G401.6 (cell line): ENCODE measurements around the gene MTF2.
"Not testable (repeated sequence)": the region's sequence is repeated elsewhere in the genome, so short reads cannot be mapped to it uniquely, and the experiment has no call there.

ENCODE experiments used
- FAIRE-seq: peaks from 2 replicates; lab custom pipeline; 2012; peaks lifted over from hg19 to GRCh38; lab: Jason Lieb, UNC

MTF2 gene

GRCh38 chr1:93143136-93143535 is 64.1 kb downstream of the MTF2 start:
- no peak for FAIRE-seq

DNA sequence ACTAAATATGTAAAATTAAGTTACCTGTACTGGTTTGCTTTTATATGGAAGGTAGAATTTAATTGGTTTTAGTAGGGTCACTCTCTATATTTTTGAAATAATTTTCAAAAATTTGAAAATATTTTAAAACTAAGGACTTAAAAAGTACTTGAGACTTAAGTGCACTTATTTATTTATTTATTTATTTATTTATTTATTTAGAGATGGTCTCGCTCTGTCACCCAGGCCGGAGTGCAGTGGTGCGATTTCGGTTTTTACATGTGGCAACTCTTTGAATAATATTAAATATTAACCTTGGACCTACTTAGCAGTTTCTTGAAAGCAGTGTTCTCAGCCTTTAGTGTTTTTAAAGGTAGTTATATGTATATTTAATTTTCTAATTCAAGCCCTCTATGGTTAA is 64.7 kb downstream of the MTF2 start:
- FAIRE-seq = peak; percentile 48

GRCh38 chr1:93148001-93148400 is 68.9 kb downstream of the MTF2 start:
- FAIRE-seq = no peak

DNA sequence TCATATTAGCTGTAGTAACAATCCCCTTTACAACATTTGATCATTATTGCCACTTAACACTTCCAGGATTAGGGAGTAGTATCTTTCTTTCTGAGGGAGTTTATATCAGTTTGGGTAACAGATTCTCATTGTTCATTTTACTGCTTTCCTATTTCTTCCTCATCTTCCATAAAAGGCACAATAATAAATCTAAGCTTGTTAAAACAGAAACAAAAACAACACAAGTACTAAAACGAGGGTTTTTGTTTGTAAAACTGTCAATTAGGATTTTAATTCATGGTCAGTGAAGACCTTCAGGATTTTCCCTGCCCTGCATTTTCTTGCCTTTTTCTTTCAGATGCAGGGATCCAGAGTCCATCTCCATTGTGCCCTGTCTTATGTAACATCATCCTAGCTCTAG is 71.6 kb downstream of the MTF2 start:
- no peak for FAIRE-seq

GRCh38 chr1:93151474-93151873 is 72.4 kb downstream of the MTF2 start:
- no peak for FAIRE-seq

GRCh38 chr1:93152835-93153234 is 73.8 kb downstream of the MTF2 start:
- FAIRE-seq = no peak

GRCh38 chr1:93154898-93155297 is 75.8 kb downstream of the MTF2 start:
- no peak for FAIRE-seq

GRCh38 chr1:93155335-93155734 is 76.3 kb downstream of the MTF2 start:
- peak; percentile 6 for FAIRE-seq

DNA sequence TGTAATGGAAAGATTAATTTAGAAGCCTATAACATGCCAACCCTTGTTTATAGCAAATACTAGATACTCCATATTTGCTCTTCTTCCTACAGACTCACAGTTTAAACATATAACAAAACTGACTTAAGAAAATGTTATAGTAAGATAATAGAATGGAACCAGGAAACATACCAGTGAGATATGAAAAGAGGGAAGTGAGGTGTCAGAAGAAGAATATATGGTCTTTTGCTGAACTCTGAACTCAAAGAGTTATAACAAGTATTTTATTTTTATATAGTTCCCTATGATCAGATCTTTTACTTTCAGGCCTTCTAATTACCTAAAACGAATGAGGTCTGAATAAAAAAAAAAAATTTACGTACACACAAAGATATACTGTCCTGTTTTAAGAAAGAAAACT is 80.3 kb downstream of the MTF2 start:
- FAIRE-seq = no peak

GRCh38 chr1:93163314-93163713 is 84.2 kb downstream of the MTF2 start:
- not testable (repeated sequence) for FAIRE-seq

GRCh38 chr1:93164816-93165215 is 85.7 kb downstream of the MTF2 start:
- no peak for FAIRE-seq

GRCh38 chr1:93165895-93166294 is 86.8 kb downstream of the MTF2 start:
- not testable (repeated sequence) for FAIRE-seq

GRCh38 chr1:93167006-93167405 is 87.9 kb downstream of the MTF2 start:
- FAIRE-seq = no peak

- FAIRE-seq = not testable (repeated sequence)
Measured at GRCh38 chr1:93170141-93170678, 91.1 kb downstream of the MTF2 start.

DNA sequence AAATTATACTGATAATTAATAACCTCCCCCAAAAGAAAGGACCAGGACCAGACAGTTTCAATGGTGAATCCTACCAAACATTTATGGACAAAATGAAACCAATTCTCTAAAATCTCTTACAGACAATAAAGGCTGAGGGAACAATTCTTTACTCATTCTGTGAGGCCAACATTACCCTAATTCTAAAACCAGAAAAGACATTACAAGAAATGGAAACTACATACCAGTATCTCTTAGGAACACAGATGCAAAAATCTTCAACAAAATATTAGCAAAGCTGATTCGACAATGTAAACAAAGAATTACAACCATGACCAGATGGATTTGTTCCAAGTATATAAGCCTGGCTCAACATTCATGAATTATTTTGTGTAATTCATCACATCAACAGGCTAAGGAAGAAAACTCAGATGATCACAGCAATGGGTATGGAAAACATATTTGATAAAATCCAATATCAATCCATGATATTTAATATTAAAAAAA is 92.5 kb downstream of the MTF2 start:
- FAIRE-seq = no peak

DNA sequence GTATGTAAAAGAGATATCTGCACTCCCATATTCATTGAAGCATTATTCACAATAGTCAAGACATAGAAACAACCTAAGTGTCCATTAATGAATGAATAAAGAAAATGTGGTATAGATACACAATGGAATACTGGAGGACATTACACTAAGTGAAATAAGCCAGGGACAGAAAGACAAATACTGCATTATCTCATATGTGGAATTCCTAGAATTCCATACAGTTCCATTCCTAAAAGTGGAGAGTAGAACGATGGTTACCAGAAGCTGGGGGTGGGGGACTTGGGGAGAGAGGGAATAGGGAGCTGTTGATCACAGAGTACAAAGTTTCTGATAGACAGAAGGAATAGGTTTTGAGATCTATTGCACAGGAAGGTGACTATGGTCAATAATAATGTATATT is 93.7 kb downstream of the MTF2 start:
- no peak for FAIRE-seq

DNA sequence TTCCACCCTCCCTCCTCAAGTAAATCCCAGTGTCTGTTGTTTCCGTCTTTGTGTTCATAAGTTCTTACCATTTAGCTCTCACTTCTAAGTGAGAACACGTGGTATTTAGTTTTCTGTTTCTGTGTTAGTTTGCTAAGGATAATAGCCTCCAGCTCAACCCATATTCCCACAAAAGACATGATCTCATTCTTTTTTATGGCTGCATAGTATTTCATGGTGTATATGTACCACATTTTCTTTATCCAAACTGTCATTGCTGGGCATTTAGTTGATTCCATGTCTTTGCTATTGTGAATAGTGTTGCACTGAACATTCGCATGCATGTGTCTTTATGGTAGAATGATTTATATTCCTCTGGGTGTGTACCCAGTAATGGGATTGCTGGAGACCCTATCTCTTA is 95.6 kb downstream of the MTF2 start:
- FAIRE-seq = not testable (repeated sequence)

DNA sequence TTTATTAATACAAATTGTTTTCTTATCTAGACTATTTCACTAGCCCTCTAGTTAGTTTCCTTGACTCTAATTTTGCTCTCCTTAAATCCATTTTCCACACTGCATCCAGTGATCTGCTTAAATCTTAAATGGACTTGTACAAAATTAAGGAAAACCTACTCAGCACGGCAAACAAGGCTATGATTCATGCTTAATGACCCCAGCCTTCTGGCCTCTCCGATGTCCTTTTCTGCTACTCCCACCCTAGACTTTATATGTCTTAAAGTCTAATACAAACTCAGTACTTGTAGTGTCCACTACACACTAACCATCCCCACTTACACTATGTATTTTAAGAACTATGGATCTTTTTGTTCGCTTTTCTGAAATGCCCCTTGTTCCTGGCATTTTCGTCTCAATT is 98.9 kb downstream of the MTF2 start:
- no peak for FAIRE-seq

GRCh38 chr1:93178418-93178817 is 99.3 kb downstream of the MTF2 start:
- no peak for FAIRE-seq

DNA sequence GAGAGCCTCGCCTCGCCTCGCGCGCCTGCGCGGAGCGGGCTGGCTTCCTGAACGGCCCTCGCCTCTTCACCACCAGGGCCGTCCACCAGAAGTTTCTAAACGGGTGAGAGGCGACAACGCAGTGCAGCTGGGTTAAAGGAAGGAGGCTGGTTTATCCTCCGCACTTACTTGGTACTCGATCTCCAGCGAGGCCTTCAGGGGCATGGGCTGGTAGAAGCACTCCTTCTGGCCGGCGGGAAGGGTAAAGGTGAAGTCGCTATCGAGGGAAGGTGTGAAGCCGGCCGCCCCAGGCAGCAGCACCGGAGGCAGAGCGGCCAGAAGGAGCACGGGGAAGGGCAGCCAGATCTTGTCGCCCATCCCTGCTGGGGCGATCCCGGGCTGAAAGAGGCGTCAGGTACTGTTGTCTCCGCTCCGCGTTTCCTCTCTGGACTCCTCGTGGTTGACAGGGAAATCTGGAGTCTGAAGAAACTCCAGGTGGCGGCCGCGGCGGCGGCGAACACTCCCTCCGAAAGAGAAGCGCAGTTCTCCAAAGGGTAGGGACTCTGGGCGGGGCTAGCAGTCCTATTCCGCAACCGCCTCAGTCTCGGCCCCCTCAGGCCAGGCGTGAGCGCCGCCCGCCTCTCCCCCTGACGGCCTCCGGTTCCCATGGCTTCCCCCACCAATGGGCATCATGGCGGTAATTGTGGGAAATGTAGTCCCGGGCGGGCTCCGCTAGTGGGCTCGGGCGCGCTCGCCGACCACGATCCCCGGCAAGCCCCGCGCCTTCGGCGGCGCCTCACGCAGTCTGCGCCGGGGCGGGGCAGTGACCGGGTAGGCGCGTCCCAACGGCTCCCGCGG is 101.0 kb downstream of the MTF2 start, which contains the start of gene TMED5:
TMED5 (minus strand) TSS at position 528 of the 837 bp plus-strand sequence; CDS start at position 357, 171 bp downstream.
- FAIRE-seq = peak; percentile 96

GRCh38 chr1:93180723-93181613 is 101.9 kb downstream of the MTF2 start, which contains the start of gene CCDC18:
CCDC18 (plus strand) TSS chr1:93180724; CDS start chr1:93183362, 2,638 bp downstream.
- FAIRE-seq = no peak

DNA sequence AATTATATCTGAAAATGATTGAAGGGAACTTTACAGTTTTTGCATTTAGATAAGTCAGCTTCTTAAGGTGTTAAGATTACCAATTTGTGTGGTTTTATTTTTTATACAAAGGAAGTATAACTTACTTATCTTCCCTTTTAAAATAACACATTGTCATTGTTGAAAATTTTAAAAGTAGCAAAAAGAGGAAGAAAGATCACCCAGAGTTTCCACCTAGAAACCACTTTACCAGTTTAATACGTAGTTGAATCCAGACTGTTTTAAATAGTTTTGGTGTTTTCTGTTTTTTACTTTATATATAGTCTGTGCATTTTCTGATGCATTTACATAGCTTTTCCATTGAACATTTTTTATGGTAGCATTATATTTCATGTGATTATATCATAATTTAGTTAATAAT is 107.6 kb downstream of the MTF2 start:
- FAIRE-seq = no peak
